ENCODE measurements around the gene TMPRSS11D. TPM values are rescaled to one million over a fixed set of nuclear protein-coding genes. Genes with fewer than 3 reads are reported as not detected.

TMPRSS11D gene
- total and polyA plus RNA-seq, 2 of the 13 experiments (the other 11 are each of a cell fraction or from before 2014, with no cell fraction given) = not detected

- DNase-seq (ENCODE audit: low spot score) (no peak), FAIRE-seq (no peak), ATAC-seq (no peak)
- no TSS peak for BruUV-seq (replicated peaks)
- Histone ChIP-seq H3K4me3 (replicated peaks in 1 of 3; ENCODE audit: insufficient read depth in 1 of 3, low read depth in 2 of 3, low read length in 3 of 3) (no peak overlapping the region), H4K20me1 (ENCODE audit: insufficient read depth, low read length) (no peaks in the 10 kb centered on the region), H2AFZ (ENCODE audit: low read length) (no peak overlapping the region), H3K36me3 (replicated peaks in 1 of 2; ENCODE audit: control insufficient read depth in 1 of 2, insufficient read depth in 2 of 2, low read length in 2 of 2) (no peaks in the 10 kb centered on the region), H3K9ac (ENCODE audit: insufficient read depth, low read depth, low read length) (no peak overlapping the region), H3K4me1 (ENCODE audit: insufficient read depth, low read length) (peaks cover 8% of the 10 kb centered on the region; the same call in 1 of the 2 replicates), H3K4me2 (ENCODE audit: low read depth, low read length) (no peak overlapping the region), H3K9me3 (ENCODE audit: low read length) (no peaks in the 10 kb centered on the region), H3K27me3 (ENCODE audit: control insufficient read depth in 1 of 2, insufficient read depth in 2 of 2, low read length in 2 of 2) (no peaks in the 10 kb centered on the region), H3K27ac (ENCODE audit: extremely low read length, insufficient read depth, low read length) (no peak overlapping the region), H3K79me2 (ENCODE audit: insufficient read depth, low read length) (no peaks in the 10 kb centered on the region)
- ChIA-PET CTCF (ENCODE audit: low intra/inter-chr PET ratio, low total read pairs) (interaction anchor here (2.3 kb wide), 1 partner anchor 39 kb away, joined by 9 read pairs; no protein-coding TSS in a partner anchor), POLR2A (no interaction called here)
- in situ Hi-C loops (cut with HindIII; ENCODE audit: extremely low pct_ligation_motif_present, low pct_unique_long_range_greater_than_20kb) (loop anchor here (25.0 kb wide), 1 partner anchor 349 kb away; the partner anchor contains the start of gene STAP1), intact Hi-C loops (cut with micrococcal nuclease; ENCODE audit: unreplicated experiment) (loop anchor here (1.0 kb wide), 1 partner anchor 39 kb away; no protein-coding TSS in a partner anchor)
- WGBS (ENCODE audit: low lambda C conversion rate) = 21% methylated on average over 4 of the region's 4 CpGs
- TF ChIP-seq CEBPG (CRISPR knock-in tag; IDR thresholded peaks at IDR 0.05) (no peak), THAP7 (CRISPR knock-in tag; IDR thresholded peaks at IDR 0.05) (no peak), TFE3 (CRISPR knock-in tag; IDR thresholded peaks at IDR 0.05) (no peak), NFIB (CRISPR knock-in tag; IDR thresholded peaks at IDR 0.05; ENCODE audit: borderline replicate concordance) (no peak)
Observed at GRCh38 chr4:67911141-67911540, 27.3 kb upstream of the TMPRSS11D start.

- POLR2A ChIA-PET = no interaction called here
- H3K4me3 ChIP-seq (replicated peaks in 1 of 3; ENCODE audit: insufficient read depth in 1 of 3, low read depth in 2 of 3, low read length in 3 of 3) = no peak overlapping the region
- no peak overlapping the region for H3K4me2 ChIP-seq (ENCODE audit: low read depth, low read length)
- H3K4me1 ChIP-seq (ENCODE audit: insufficient read depth, low read length) = peaks cover 8% of the 10 kb centered on the region; the same call in 1 of the 2 replicates
- no peaks in the 10 kb centered on the region for H3K36me3 ChIP-seq (replicated peaks in 1 of 2; ENCODE audit: control insufficient read depth in 1 of 2, insufficient read depth in 2 of 2, low read length in 2 of 2)
- FAIRE-seq = no peak
- WGBS (ENCODE audit: low lambda C conversion rate) = 2% methylated on average over 1 of the region's 1 CpG
- H3K9me3 ChIP-seq (ENCODE audit: low read length) = no peaks in the 10 kb centered on the region
- intact Hi-C loops (cut with micrococcal nuclease; ENCODE audit: unreplicated experiment) (loop anchor here (1.0 kb wide), 1 partner anchor 361 kb away; no protein-coding TSS in a partner anchor), in situ Hi-C loops (cut with HindIII; ENCODE audit: extremely low pct_ligation_motif_present, low pct_unique_long_range_greater_than_20kb) (loop anchor here (25.0 kb wide), 1 partner anchor 348 kb away; the partner anchor contains the start of gene STAP1)
- DNase-seq (ENCODE audit: low spot score) = no peak
- BruUV-seq (replicated peaks) = no TSS peak
- no peak overlapping the region for H3K9ac ChIP-seq (ENCODE audit: insufficient read depth, low read depth, low read length)
- H4K20me1 ChIP-seq (ENCODE audit: insufficient read depth, low read length) = no peaks in the 10 kb centered on the region
- H3K79me2 ChIP-seq (ENCODE audit: insufficient read depth, low read length) = no peaks in the 10 kb centered on the region
- no peaks in the 10 kb centered on the region for H3K27me3 ChIP-seq (ENCODE audit: control insufficient read depth in 1 of 2, insufficient read depth in 2 of 2, low read length in 2 of 2)
- no peak overlapping the region for H3K27ac ChIP-seq (ENCODE audit: extremely low read length, insufficient read depth, low read length)
- no peak for ATAC-seq
- H2AFZ ChIP-seq (ENCODE audit: low read length) = no peak overlapping the region
- CTCF ChIA-PET (ENCODE audit: low intra/inter-chr PET ratio, low total read pairs) = interaction anchor here (2.3 kb wide), 1 partner anchor 38 kb away, joined by 9 read pairs; no protein-coding TSS in a partner anchor
- TF ChIP-seq HMGA1 (CRISPR knock-in tag; conservative IDR thresholded peaks at IDR 0.05) (no peak), ELF4 (CRISPR knock-in tag; IDR thresholded peaks at IDR 0.05; ENCODE audit: borderline replicate concordance) (no peak), TRIM24 (CRISPR knock-in tag; IDR thresholded peaks at IDR 0.05) (no peak), PHF21A (CRISPR knock-in tag; IDR thresholded peaks at IDR 0.05) (no peak), CBFB (CRISPR knock-in tag; IDR thresholded peaks at IDR 0.05) (no peak), ZNF362 (CRISPR knock-in tag; IDR thresholded peaks at IDR 0.05; ENCODE audit: borderline replicate concordance) (no peak), ZBTB26 (CRISPR knock-in tag; IDR thresholded peaks at IDR 0.05; ENCODE audit: borderline replicate concordance) (no peak), ZNF672 (CRISPR knock-in tag; IDR thresholded peaks at IDR 0.05) (no peak), TIGD3 (CRISPR knock-in tag; IDR thresholded peaks at IDR 0.05; ENCODE audit: borderline replicate concordance) (no peak)
Observed at GRCh38 chr4:67910585-67910905, 26.7 kb upstream of the TMPRSS11D start.
